Kidney (tissue), 14 donors: ENCODE measurements around the gene NOSIP. TPM values are rescaled to one million over a fixed set of nuclear protein-coding genes. Genes with fewer than 3 reads are reported as not detected.
"Not testable (repeated sequence)": the region's sequence is repeated elsewhere in the genome, so short reads cannot be mapped to it uniquely, and the experiment has no call there.

Source experiments
- DNase-seq, 5 donors: peaks; one replicate each; pipeline ENCODE4 v3.0.0-alpha.2; 2013 to 2020
- FAIRE-seq: peaks from 2 replicates; lab custom pipeline; 2012; peaks lifted over from hg19 to GRCh38; lab: Jason Lieb, UNC
- H3K27ac ChIP-seq, 2 donors: one replicate each; pipeline ENCODE4 v1.7.0; 2013; ENCODE audit warnings: low read depth in 2 of 2, low read length in 2 of 2, inconsistent platforms in 1 of 2
- H3K27me3 ChIP-seq: one replicate; pipeline ENCODE4 v1.7.1; 2013; ENCODE audit warnings: low read length, inconsistent platforms; ENCODE audit not compliant: control insufficient read depth, insufficient read depth
- H3K36me3 ChIP-seq, 3 donors: one replicate each; pipeline versions ENCODE4 v1.7.0 to v1.7.1; 2013; ENCODE audit warnings: low read length in 3 of 3, control low read depth in 1 of 3, inconsistent platforms in 1 of 3; ENCODE audit not compliant: insufficient read depth in 3 of 3, control insufficient read depth in 2 of 3
- H3K4me1 ChIP-seq, 3 donors: one replicate each; pipeline versions ENCODE4 v1.7.0 to v1.7.1; 2013; ENCODE audit warnings: low read length in 3 of 3, inconsistent platforms in 1 of 3, low read depth in 1 of 3; ENCODE audit not compliant: control insufficient read depth in 2 of 3, insufficient read depth in 2 of 3
- H3K4me3 ChIP-seq, 3 donors: one replicate each; pipeline versions ENCODE4 v1.7.0 to v1.8.1; 2013; ENCODE audit warnings: low read length in 3 of 3, control low read depth in 1 of 3, inconsistent platforms in 1 of 3
- H3K9ac ChIP-seq, 3 donors: one replicate each; pipeline versions ENCODE4 v1.7.0 to v1.7.1; 2013; ENCODE audit warnings: low read length in 3 of 3, control low read depth in 1 of 3, inconsistent platforms in 1 of 3
- H3K9me3 ChIP-seq, 3 donors: one replicate each; pipeline versions ENCODE4 v1.7.0 to v1.7.1; 2013; ENCODE audit warnings: low read length in 3 of 3, control low read depth in 1 of 3, inconsistent platforms in 1 of 3; ENCODE audit not compliant: control insufficient read depth in 2 of 3, insufficient read depth in 1 of 3
- intact Hi-C: fragments of 100-400 bp; cut with DNase I; formaldehyde crosslinking; loops from one replicate; pipeline ENCODE4 v1.11.1; 2022
- polyA plus RNA-seq: library from polyadenylated mRNA; stranded (reverse); fragments of 350-450 nt; fragmentation: Illumina TruSeq; extraction: RNeasy Lipid Tissue Mini Kit (QIAGEN cat#74804); gene quantifications from one replicate; pipeline ENCODE4 v1.2.3, GENCODE V29; 2014; ENCODE audit warnings: low read depth, low replicate concordance; ENCODE audit not compliant: insufficient read depth
- total RNA-seq: library from RNA; stranded (reverse); fragmentation: NEBNext Ultra II Directional; extraction: Animal tissue kit (Norgen Biotek cat#: 25700); gene quantifications from one replicate; pipeline ENCODE4 v1.2.1, GENCODE V29; 2021
- TF ChIP-seq, protein P1 (sequence below): IDR thresholded peaks from 3 replicates; pipeline ENCODE4 v1.5.1; 2012; ENCODE audit warnings: mild to moderate bottlenecking, moderate library complexity, borderline replicate concordance; ENCODE audit not compliant: insufficient read depth; ENCODE audit errors: extremely low read depth
- donor health status: control.
- donor health status: control.
- donor health status: control.
- donor health status: control.
- donor health status: control.
- donor health status: DM: yes; HTN: yes; CAD: no.
- donor health status: Normal renal cell carcinoma (clear cell type).

NOSIP gene
- total and polyA plus RNA-seq, 2 donors from 2014 or later: 52.8 to 122 TPM

DNA sequence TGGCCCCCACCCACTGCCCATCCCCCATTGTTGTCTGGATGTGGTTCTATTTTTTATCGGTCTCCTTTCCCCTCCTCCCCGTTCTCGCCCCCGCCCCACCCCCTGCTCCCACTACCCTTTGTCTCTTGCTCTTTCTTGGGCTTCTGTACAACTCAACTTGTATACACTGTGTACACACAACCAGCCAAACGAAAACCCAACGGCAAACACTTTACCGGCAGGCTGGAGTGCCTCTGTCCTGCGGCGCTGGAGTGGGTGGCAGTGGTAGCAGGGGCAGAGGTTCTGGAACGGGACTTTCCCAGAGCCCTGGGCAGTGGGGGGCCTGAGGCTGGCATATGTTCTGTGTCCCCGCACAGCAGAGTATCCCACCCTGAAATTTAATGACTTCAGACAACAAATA is 45.9 kb upstream of the NOSIP start:
- Histone ChIP-seq H3K9me3 (no peaks in the 10 kb centered on the region), H3K4me3 (no peak overlapping the region), H3K9ac (no peak overlapping the region), H3K36me3 (peaks cover 0 to 10% (median 2%) of the 10 kb centered on the region in 3 donors), H3K27me3 (no peaks in the 10 kb centered on the region), H3K4me1 (peaks cover 0 to 4% (median 4%) of the 10 kb centered on the region in 3 donors), H3K27ac (no peak overlapping the region)
- DNase-seq (no peak), FAIRE-seq (no peak)
- intact Hi-C loops: no loop called here
- TF ChIP-seq, protein P1, sequence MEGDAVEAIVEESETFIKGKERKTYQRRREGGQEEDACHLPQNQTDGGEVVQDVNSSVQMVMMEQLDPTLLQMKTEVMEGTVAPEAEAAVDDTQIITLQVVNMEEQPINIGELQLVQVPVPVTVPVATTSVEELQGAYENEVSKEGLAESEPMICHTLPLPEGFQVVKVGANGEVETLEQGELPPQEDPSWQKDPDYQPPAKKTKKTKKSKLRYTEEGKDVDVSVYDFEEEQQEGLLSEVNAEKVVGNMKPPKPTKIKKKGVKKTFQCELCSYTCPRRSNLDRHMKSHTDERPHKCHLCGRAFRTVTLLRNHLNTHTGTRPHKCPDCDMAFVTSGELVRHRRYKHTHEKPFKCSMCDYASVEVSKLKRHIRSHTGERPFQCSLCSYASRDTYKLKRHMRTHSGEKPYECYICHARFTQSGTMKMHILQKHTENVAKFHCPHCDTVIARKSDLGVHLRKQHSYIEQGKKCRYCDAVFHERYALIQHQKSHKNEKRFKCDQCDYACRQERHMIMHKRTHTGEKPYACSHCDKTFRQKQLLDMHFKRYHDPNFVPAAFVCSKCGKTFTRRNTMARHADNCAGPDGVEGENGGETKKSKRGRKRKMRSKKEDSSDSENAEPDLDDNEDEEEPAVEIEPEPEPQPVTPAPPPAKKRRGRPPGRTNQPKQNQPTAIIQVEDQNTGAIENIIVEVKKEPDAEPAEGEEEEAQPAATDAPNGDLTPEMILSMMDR: no peak

DNA sequence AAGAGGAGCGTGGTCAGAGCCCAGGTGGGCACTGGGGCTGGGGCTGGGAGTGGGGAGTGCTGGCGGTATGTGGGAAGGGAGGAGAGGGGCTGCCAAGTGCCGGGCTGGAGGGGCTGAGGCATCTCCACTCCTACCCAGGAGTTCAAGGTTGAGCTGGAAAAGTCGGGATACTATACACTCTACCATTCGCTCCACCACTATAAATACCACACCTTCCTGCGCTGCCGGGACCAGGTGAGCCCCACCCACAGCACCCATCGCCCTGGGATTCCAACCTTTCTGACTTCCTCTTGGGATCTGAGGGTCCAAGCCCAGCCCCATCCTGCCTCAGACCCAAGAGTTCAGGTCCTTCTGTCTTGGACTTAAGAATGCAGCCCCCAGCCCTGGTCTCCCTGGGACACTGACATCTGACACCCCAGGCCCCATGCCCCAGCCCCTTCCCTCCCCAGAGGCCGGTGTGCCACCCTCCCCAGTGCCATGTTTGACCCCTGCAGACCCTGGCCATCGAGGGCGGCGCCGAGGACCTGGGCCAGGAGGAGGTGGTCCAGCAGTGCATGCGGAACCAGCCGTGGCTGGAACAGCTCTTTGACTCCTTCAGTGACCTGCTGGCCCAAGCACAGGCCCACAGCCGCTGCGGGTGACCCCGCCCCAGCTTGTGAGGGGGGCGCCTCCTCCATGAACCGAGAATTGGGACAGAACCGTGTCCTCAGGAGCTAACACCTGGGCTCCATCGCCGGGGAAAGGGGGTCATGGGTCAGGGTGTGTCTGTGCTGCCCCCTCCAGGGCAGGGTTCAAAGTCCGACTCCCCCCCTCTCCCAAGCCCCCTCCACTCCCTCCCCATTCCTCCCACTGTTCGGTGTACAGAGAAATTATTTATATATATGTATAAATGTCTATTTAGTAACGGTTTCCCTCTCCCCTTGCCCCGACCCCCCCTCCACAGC is 44.9 kb upstream of the NOSIP start:
- H3K4me1 ChIP-seq: no peaks in the 10 kb centered on the region
- peaks cover 0 to 11% (median 2%) of the 10 kb centered on the region in 3 donors for H3K36me3 ChIP-seq
- intact Hi-C loops: no loop called here
- no peaks in the 10 kb centered on the region for H3K9me3 ChIP-seq
- no peak overlapping the region for H3K9ac ChIP-seq
- no peaks in the 10 kb centered on the region for H3K27me3 ChIP-seq
- no peak for FAIRE-seq
- no peak overlapping the region for H3K4me3 ChIP-seq
- no peak for DNase-seq
- no peak overlapping the region for H3K27ac ChIP-seq
- TF ChIP-seq, protein P1: no peak

DNA sequence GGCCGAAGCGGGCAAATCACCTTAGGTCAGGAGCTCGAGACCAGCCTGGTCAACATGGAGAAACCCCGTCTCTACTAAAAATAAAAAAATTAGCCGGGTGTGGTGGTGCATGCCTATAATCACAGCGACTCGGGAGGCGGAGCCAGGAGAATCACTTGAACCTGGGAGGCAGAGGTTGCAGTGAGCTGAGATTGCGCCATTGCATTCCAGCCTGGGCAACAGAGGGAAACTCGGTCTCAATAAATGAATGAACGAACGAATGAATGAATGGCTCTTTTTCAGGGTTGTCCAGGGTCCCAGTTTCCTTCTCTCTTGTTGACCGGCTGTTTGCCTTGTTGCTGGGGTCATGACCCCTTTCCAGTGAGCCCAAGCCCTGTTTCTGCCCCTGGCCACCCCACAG is 37.5 kb upstream of the NOSIP start:
- H3K27ac ChIP-seq, H3K4me3 ChIP-seq, DNase-seq, FAIRE-seq, H3K4me1 ChIP-seq, H3K27me3 ChIP-seq, H3K9ac ChIP-seq, intact Hi-C loops, H3K9me3 ChIP-seq: not testable (repeated sequence)
- H3K36me3 ChIP-seq: peaks cover 5 to 40% (median 11%) of the 10 kb centered on the region in 3 donors

DNA sequence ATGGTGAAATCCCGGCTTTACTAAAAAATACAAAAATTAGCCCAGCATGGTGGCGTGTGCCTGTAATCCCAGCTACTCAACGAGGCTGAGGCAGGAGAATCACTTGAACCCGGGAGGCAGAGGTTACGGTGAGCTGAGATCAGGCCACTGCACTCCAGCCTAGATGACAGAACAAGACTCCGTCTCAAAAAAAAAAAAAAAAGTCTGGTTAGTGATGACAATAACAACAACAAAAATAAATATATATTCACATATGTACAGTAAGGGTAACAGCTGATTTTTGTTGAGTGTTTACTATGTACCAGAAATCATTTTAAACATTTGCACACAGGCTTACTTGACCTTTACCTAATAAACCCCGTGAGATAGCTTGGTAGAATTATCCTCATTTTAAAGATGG is 36.6 kb upstream of the NOSIP start:
- Histone ChIP-seq H3K9me3 (no peaks in the 10 kb centered on the region), H3K36me3 (peaks cover 5 to 39% (median 11%) of the 10 kb centered on the region in 3 donors), H3K4me3 (no peak overlapping the region), H3K4me1 (no peaks in the 10 kb centered on the region), H3K9ac (no peak overlapping the region), H3K27me3 (no peaks in the 10 kb centered on the region), H3K27ac (no peak overlapping the region)
- TF ChIP-seq, protein P1: no peak
- no peak for FAIRE-seq
- intact Hi-C loops: no loop called here
- DNase-seq: no peak
